ENCODE measurements around the gene UROC1. TPM values are rescaled to one million over a fixed set of nuclear protein-coding genes. Genes with fewer than 3 reads are reported as not detected.

Gene UROC1
- total and polyA plus RNA-seq, 2 of the 13 experiments (the other 11 are each of a cell fraction or from before 2014, with no cell fraction given), result 0.71 to 1.3 TPM

GRCh38 chr3:126521122-126521891, 3.7 kb upstream of the UROC1 start:
- H3K9me3 ChIP-seq (ENCODE audit: low read length), result no peaks in the 10 kb centered on the region
- H3K9ac ChIP-seq (ENCODE audit: insufficient read depth, low read depth, low read length), result no peak overlapping the region
- no peaks in the 10 kb centered on the region for H3K36me3 ChIP-seq (replicated peaks in 1 of 2; ENCODE audit: control insufficient read depth in 1 of 2, insufficient read depth in 2 of 2, low read length in 2 of 2)
- H3K4me3 ChIP-seq (replicated peaks in 1 of 3; ENCODE audit: insufficient read depth in 1 of 3, low read depth in 2 of 3, low read length in 3 of 3), result no peak overlapping the region
- in situ Hi-C loops (cut with HindIII; ENCODE audit: extremely low pct_ligation_motif_present, low pct_unique_long_range_greater_than_20kb) (no loop called here), intact Hi-C loops (cut with micrococcal nuclease; ENCODE audit: unreplicated experiment) (no loop called here)
- no peak overlapping the region for H2AFZ ChIP-seq (ENCODE audit: low read length)
- no peaks in the 10 kb centered on the region; a peak in 1 of 5 replicates for H3K27me3 ChIP-seq (ENCODE audit: control insufficient read depth in 1 of 2, insufficient read depth in 2 of 2, low read length in 2 of 2)
- no TSS peak for BruUV-seq (replicated peaks)
- CTCF ChIA-PET (ENCODE audit: low intra/inter-chr PET ratio, low total read pairs), result no interaction called here
- FAIRE-seq, result no peak
- POLR2A ChIA-PET, result no interaction called here
- no peak overlapping the region for H3K4me2 ChIP-seq (ENCODE audit: low read depth, low read length)
- H3K27ac ChIP-seq (ENCODE audit: extremely low read length, insufficient read depth, low read length), result no peak overlapping the region
- H3K79me2 ChIP-seq (ENCODE audit: insufficient read depth, low read length), result peaks cover 16% of the 10 kb centered on the region
- no peak for TF ChIP-seq ZNF460 (CRISPR knock-in tag; IDR thresholded peaks at IDR 0.05; ENCODE audit: borderline replicate concordance)
- TF ChIP-seq ZNF790 (CRISPR knock-in tag; IDR thresholded peaks at IDR 0.05; ENCODE audit: borderline replicate concordance), result no peak
- no peak for TF ChIP-seq THAP8 (CRISPR knock-in tag; IDR thresholded peaks at IDR 0.05; ENCODE audit: borderline replicate concordance)
- no peak for TF ChIP-seq TIGD3 (CRISPR knock-in tag; IDR thresholded peaks at IDR 0.05; ENCODE audit: borderline replicate concordance)
- TF ChIP-seq AGO1 (IDR thresholded peaks at IDR 0.05; ENCODE audit: low read depth, low read length, poor library complexity, severe bottlenecking), result no peak
- no peak for TF ChIP-seq ZFP41 (CRISPR knock-in tag; IDR thresholded peaks at IDR 0.05; ENCODE audit: borderline replicate concordance)
- ATAC-seq, result no peak
- WGBS (ENCODE audit: low lambda C conversion rate), result 89% methylated on average over 6 of the region's 11 CpGs
- no peak for DNase-seq (ENCODE audit: low spot score)
- peaks cover 91% of the 10 kb centered on the region for H3K4me1 ChIP-seq (ENCODE audit: insufficient read depth, low read length)
- no peaks in the 10 kb centered on the region for H4K20me1 ChIP-seq (ENCODE audit: insufficient read depth, low read length)
